ENCODE measurements around the gene NINJ1.

NINJ1 gene

GRCh38 chr9:93086447-93087224, 47.4 kb downstream of the NINJ1 start:
- DNase-seq (ENCODE audit: low read depth) = no peak

DNA sequence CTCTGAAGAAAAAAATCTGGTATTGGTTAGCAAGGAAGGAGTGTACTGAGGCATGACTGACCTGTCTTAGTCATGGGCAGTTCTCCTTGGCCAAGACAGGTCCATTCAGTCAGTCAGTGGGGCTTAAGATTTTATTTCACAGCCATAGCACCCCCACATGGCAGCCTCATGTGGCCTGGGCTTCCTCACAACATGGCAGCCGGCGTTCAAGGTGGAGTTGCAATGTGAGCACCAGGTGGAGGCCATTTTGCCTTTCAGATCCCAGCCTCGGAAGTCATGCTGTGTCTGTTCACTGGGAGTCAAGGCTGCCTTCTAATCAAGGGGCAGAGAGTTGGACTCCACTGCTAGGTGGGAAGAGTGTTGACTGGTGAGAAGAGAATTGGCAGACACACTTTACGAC, 48.4 kb downstream of the NINJ1 start:
- no peak for DNase-seq (ENCODE audit: low read depth)

GRCh38 chr9:93084471-93084881, 49.6 kb downstream of the NINJ1 start:
- DNase-seq (ENCODE audit: low read depth) = no peak

GRCh38 chr9:93083592-93084470, 50.2 kb downstream of the NINJ1 start:
- DNase-seq (ENCODE audit: low read depth) = no peak

GRCh38 chr9:93082841-93083411, 51.1 kb downstream of the NINJ1 start:
- DNase-seq (ENCODE audit: low read depth) = no peak

DNA sequence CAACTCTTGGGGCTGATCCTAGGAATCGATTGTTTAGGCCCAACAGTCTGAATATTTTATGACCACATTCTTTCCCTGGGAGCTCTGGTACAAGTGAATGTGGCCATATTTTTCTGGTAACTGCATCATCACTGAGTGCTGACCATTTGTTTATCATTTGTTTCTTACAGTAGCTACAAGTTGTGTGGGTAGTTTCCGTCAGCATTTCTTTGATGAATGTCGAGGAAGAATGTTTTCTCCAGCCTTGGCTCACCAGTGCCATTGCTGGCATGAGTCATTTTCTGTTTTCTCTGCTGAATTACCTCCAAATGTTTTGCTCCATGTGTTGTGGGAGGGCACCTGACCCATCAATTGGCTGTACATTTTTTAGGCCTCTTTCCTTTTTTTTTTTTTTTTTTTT, 52.1 kb downstream of the NINJ1 start:
- peak; percentile 35 for DNase-seq (ENCODE audit: low read depth)

DNA sequence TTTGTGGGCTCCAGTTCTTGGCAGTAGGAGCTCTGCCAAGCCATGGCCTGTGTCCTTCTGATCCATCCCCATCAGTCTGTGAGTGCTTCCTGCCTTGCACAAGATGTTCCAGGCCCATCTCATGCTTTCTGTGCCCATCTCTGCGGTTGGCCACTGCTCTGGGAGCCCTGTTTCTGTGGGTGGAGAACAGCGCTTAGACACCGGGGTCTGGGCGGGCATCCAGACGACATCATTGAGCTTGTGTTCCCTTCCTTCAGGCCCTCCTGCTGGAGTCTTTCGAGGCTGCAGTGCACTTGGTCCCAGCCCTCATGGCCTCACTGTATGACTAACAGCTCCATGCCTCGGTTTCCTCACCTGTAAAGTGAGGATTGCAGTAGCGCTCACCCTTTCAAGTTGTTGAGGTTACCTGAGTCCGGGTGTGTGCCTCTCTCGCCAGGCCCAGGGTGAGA, 52.9 kb downstream of the NINJ1 start:
- no peak for DNase-seq (ENCODE audit: low read depth)

GRCh38 chr9:93080406-93080805, 53.6 kb downstream of the NINJ1 start:
- no peak for DNase-seq (ENCODE audit: low read depth)

DNA sequence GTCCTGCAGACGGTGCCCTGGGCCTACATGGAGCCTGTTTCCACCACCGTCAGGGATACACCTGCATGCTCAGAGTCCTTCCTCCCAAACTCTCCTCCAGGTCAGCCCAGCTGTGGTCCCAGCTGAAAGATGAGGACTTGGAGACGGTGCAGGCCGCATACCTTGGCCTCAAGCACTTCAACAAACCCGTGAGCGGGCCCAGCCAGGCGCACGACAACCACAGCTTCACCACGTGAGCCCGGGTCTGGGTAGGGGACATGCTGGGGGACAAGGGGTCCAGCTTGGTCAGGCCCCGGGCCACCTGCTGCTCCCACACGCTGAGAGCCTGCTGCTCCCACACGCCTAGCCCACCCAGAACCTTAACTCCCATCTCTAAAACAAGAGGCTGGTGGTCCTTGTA, 54.7 kb downstream of the NINJ1 start:
- DNase-seq (ENCODE audit: low read depth) = no peak

GRCh38 chr9:93077811-93078210, 56.2 kb downstream of the NINJ1 start:
- no peak for DNase-seq (ENCODE audit: low read depth)

- no peak for DNase-seq (ENCODE audit: low read depth)
Observed at GRCh38 chr9:93077367-93077766, 56.7 kb downstream of the NINJ1 start.

- DNase-seq (ENCODE audit: low read depth) = no peak
Observed at GRCh38 chr9:93076792-93077128, 57.3 kb downstream of the NINJ1 start.

GRCh38 chr9:93076101-93076791, 57.8 kb downstream of the NINJ1 start:
- DNase-seq (ENCODE audit: low read depth) = no peak

DNA sequence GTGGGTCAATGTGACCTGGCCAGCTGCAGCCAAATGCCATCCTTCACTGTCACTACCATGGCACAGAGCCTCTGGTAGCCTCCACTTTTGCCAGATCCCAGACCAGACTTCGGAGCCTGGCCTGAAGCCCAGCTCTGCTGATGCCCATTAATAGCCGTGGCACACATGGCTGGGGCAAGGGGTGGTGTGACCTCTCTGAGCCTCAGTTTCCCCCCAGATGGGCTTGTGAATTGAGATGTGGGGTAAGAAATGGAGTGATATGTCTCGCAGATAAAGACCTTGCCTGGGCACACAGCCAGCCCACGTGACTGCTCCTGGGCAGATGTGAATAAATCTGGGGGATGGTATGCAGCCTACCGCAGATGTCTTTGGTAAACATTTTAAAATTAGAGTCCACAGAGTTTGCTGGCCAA, 61.7 kb downstream of the NINJ1 start:
- DNase-seq (ENCODE audit: low read depth) = no peak
